Measurements from ENCODE around the gene TCEAL7.
A peak's percentile ranks its signal among the peaks of the same experiment; 100 is the strongest.

TCEAL7 gene

GRCh38 chrX:103367502-103367901, 37.5 kb downstream of the TCEAL7 start:
- no peak for DNase-seq (ENCODE audit: low read depth)

- DNase-seq (ENCODE audit: low read depth) = no peak
Observed at GRCh38 chrX:103369479-103369878, 39.4 kb downstream of the TCEAL7 start.

GRCh38 chrX:103372886-103373285, 42.8 kb downstream of the TCEAL7 start:
- no peak for DNase-seq (ENCODE audit: low read depth)

DNA sequence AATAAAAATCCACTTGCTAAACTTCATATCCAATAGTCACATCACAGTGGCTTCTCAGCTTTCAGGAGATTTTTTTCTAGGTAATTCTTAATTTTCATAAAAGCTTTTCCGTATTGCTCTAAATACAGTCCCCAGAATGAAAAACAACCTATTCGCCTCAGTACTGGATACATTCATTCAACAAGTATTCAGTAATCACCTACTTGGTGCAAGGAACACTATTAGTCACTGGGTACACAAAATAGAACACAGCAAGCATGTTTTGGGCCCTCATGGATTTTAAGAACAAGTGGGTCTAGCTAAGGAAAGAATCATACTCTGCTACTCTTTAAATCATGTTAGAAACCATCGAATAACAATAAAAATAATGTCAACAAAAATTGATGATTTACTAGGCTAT, 43.5 kb downstream of the TCEAL7 start:
- DNase-seq (ENCODE audit: low read depth) = no peak

GRCh38 chrX:103376118-103376978, 46.3 kb downstream of the TCEAL7 start, which contains the start of gene BEX3:
Gene BEX3, plus strand, starts transcription at chrX:103376538. Its CDS starts 984 bp downstream, at chrX:103377522.
- DNase-seq (ENCODE audit: low read depth) = peak; percentile 51

DNA sequence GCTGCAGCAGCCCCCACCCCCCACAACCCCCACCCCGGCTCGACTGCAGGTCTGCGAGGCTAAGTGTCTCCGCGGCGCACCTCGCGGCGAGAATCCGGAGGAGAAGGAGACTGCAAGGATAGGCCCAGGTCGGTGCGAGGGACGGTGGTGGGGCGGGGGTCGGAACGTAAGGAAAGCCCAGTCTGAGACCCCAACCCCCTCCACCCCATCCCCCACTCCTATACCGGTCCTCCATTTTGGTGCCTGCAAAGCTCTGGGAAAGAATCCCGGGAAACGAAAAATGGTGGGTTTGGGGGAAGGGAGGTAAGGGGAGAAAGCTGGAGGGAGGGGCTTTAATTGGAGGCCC, 46.9 kb downstream of the TCEAL7 start:
- no peak for DNase-seq (ENCODE audit: low read depth)

GRCh38 chrX:103378990-103379389, 49.0 kb downstream of the TCEAL7 start:
- no peak for DNase-seq (ENCODE audit: low read depth)
